ENCODE measurements around the gene C7orf25. TPM values are rescaled to one million over a fixed set of nuclear protein-coding genes. Genes with fewer than 3 reads are reported as not detected.

Gene C7orf25
- total RNA-seq, 1 donor from 2014 or later = 8.1 TPM

DNA sequence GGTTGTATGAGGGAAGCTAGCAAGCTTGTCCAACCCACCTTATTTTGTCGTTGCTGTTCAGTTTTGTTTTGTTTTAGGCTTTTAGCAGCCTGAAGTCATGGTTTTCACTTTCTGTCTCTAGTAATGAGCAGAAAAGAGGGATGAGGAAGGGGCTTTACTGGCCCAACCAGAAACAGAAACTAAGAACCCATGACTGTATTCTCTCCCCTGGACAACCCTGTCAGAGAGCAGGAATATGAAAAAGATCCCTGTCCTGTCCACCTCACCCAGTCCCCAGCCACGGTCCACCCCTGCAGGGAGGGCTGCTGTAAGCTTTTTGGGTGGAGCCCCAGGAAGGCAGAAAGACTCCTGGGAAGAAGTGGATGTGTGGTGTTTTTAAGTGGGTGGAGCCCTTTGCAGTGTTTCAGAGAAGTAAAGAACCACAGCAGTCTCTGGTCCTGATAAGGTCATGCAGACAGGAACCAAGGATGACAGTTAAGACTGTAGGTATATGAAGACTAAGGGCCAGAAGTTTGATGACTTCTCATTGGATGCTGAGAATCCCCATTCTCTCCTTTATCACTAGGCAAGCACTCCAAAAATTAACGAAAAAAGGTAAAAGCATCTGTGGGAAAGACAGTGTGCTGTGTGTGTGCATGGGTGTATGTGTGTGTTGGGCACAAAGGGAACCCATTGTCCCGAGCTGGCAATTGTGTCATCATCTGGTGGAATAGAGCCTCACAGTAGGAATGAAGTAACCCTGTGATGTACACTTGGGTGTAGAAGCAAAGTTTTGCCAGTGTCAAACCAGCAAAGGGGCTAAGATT, 34.2 kb upstream of the C7orf25 start:
- Mint-ChIP-seq H3K27ac (no peak overlapping the region), H3K4me1 (ENCODE audit: unreplicated experiment) (no peaks in the 10 kb centered on the region), H3K4me3 (no peak overlapping the region), H3K9me3 (peaks cover 5% of the 10 kb centered on the region), H3K27me3 (peaks cover 4% of the 10 kb centered on the region), H3K36me3 (no peaks in the 10 kb centered on the region)
- no peak for DNase-seq (ENCODE audit: extremely low spot score, unreplicated experiment)
- TF ChIP-seq, protein P1, sequence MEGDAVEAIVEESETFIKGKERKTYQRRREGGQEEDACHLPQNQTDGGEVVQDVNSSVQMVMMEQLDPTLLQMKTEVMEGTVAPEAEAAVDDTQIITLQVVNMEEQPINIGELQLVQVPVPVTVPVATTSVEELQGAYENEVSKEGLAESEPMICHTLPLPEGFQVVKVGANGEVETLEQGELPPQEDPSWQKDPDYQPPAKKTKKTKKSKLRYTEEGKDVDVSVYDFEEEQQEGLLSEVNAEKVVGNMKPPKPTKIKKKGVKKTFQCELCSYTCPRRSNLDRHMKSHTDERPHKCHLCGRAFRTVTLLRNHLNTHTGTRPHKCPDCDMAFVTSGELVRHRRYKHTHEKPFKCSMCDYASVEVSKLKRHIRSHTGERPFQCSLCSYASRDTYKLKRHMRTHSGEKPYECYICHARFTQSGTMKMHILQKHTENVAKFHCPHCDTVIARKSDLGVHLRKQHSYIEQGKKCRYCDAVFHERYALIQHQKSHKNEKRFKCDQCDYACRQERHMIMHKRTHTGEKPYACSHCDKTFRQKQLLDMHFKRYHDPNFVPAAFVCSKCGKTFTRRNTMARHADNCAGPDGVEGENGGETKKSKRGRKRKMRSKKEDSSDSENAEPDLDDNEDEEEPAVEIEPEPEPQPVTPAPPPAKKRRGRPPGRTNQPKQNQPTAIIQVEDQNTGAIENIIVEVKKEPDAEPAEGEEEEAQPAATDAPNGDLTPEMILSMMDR (conservative IDR thresholded peaks at IDR 0.05) = no peak

DNA sequence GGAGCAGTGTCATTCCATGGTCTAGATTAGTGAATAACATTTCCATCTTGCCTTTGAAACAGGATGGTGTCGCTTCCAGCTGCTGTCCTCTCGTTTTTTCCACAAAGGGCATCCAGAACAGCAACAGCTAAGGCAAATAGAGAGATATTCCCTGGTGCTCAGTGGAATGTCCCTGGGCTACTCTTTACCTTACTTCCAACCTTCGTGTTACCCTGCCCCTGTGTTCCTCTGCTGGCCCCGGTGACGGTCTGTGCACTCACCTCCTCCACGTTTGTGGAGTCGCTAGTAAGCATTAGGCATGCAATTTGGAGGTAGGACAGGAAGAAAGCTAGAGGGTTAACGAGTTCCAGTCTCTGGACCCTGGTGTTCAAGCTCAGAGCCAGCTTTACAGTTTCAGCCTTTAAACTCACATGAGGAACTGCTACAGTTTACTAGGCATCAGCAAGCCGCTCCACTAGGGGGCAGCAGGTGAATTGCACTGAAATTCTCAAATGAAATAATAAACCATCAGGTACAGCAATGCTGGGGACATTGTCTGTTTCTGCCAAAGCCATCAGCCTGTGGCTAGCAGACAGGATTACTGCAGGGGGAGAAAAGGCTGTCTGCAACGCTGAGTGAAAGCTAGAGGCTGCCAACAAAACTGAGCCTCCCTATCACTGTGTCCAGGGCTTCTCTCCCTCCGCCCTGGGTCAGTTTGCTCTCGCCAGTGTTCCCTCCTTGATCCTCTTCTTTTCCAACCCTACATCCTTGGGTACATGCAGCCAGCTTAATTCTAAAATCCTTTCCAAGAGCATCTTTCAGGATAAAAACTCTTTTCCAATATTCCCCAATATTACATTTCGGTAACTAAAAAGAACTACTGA, 29.3 kb upstream of the C7orf25 start:
- peak; percentile 82 for DNase-seq (ENCODE audit: extremely low spot score, unreplicated experiment)
- Mint-ChIP-seq H3K27ac (no peak overlapping the region), H3K27me3 (no peaks in the 10 kb centered on the region), H3K4me3 (no peak overlapping the region), H3K36me3 (peaks cover 8% of the 10 kb centered on the region), H3K9me3 (no peaks in the 10 kb centered on the region), H3K4me1 (ENCODE audit: unreplicated experiment) (no peaks in the 10 kb centered on the region)
- TF ChIP-seq, protein P1 (conservative IDR thresholded peaks at IDR 0.05) = peak; percentile 92

DNA sequence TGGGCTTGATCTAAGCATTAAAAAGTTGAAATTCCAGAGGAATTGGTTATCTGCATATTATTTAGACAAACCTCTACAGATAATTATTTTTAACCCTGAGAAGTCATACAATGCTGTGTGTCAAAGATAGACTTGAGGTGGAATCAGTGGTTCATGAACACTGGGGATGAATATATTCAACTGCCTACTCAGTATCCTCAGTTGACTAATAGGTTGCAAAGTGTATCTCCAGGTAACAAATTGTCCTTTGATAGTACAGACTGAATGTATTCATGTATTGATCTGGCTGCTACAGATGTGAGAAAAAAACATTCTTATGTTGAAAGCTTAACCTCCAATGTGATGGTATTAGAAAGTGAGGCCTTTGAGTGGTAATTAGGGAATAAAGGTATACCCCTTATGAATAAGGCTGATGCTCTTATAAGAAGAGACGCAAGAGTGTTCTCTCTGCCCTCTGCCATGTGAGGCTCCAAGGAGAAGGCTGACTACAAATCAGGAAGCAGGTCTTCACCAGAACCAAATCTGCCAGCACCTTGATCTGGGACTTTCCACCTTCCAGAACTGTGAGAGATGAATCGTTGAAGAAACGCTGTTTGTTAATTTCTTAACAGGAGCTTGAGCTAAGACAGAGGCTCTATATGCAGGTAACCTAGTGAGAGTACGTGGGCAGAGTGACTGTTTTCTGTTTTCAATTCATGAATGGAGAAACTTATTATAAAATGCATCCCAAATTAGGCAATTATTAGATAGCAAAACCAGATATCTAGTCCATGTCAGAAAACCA, 27.8 kb upstream of the C7orf25 start:
- TF ChIP-seq, protein P1 (conservative IDR thresholded peaks at IDR 0.05) = no peak
- Mint-ChIP-seq H3K4me1 (ENCODE audit: unreplicated experiment) (no peaks in the 10 kb centered on the region), H3K4me3 (no peak overlapping the region), H3K27ac (no peak overlapping the region), H3K27me3 (no peaks in the 10 kb centered on the region), H3K9me3 (no peaks in the 10 kb centered on the region), H3K36me3 (peaks cover 12% of the 10 kb centered on the region)
- no peak for DNase-seq (ENCODE audit: extremely low spot score, unreplicated experiment)

DNA sequence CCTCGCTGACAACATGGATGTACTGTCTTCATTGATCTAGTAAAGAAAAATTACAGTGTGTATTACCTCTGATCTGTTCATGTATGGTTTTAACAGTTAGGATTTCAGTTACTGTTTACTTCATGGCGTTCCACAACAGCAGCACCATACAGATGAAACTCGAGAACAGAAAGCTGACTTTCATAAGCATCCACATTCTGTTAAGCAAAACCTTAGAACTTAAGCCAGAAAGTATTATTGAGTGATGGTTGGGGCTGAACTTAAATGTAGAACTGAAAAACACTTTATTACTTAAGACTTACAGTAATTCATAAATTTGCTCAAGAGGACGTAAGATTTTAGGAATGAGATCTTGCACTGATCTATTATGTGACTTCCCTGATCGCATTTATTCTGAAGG, 24.0 kb upstream of the C7orf25 start:
- H3K4me1 Mint-ChIP-seq (ENCODE audit: unreplicated experiment) = peaks cover 4% of the 10 kb centered on the region
- TF ChIP-seq, protein P1 (conservative IDR thresholded peaks at IDR 0.05) = no peak
- no peaks in the 10 kb centered on the region for H3K27me3 Mint-ChIP-seq
- no peak overlapping the region for H3K4me3 Mint-ChIP-seq
- H3K27ac Mint-ChIP-seq = no peak overlapping the region
- H3K36me3 Mint-ChIP-seq = peaks cover 12% of the 10 kb centered on the region
- H3K9me3 Mint-ChIP-seq = no peaks in the 10 kb centered on the region
- no peak for DNase-seq (ENCODE audit: extremely low spot score, unreplicated experiment)

DNA sequence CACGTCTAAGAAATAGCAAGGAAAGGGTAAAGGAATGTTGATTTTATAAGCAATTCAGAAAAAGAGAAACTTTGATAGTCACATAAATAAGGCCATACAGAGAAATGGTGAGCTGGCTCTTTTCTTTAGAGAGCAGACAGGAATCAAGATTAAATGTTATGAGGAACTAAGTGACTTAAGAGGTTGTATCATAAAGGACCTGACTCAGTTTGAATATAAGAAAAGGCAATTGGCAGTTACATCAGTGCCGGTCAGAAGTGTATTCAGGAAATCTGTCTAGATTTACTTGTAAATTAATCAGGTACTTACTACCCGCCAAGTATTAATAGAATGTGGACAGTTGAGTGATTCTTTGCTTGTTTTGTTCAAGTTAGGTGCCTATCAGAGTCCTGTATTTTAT, 22.4 kb upstream of the C7orf25 start:
- Mint-ChIP-seq H3K4me3 (peak overlapping the region; percentile 99), H3K9me3 (no peaks in the 10 kb centered on the region), H3K4me1 (ENCODE audit: unreplicated experiment) (peaks cover 12% of the 10 kb centered on the region), H3K27me3 (no peaks in the 10 kb centered on the region), H3K27ac (peak overlapping the region; percentile 40), H3K36me3 (peaks cover 12% of the 10 kb centered on the region)
- TF ChIP-seq, protein P1 (conservative IDR thresholded peaks at IDR 0.05) = no peak
- DNase-seq (ENCODE audit: extremely low spot score, unreplicated experiment) = no peak

Measured in type B pancreatic cell (in vitro differentiated cells).